NCI-H1105 treated with DMSO at 0.1 percent for 48 hours (cell line): ENCODE results near the gene SUFU.
"Not testable (repeated sequence)": the region's sequence is repeated elsewhere in the genome, so short reads cannot be mapped to it uniquely, and the experiment has no call there.

Experiments used
- DNase-seq: peaks from one replicate; lab custom pipeline; 2025; lab: John Stamatoyannopoulos, UW

The SUFU gene

GRCh38 chr10:102652170-102652916, 148.6 kb downstream of the SUFU start:
- DNase-seq: no peak

GRCh38 chr10:102653060-102653459, 149.3 kb downstream of the SUFU start:
- no peak for DNase-seq

GRCh38 chr10:102654566-102654965, 150.8 kb downstream of the SUFU start:
- DNase-seq: no peak

GRCh38 chr10:102654969-102655368, 151.2 kb downstream of the SUFU start:
- no peak for DNase-seq

- no peak for DNase-seq
Measured at GRCh38 chr10:102656026-102656425, 152.3 kb downstream of the SUFU start.

GRCh38 chr10:102656791-102657371, 153.1 kb downstream of the SUFU start:
- DNase-seq: no peak

- DNase-seq: no peak
Measured at GRCh38 chr10:102657451-102657850, 153.7 kb downstream of the SUFU start.

GRCh38 chr10:102657984-102658724, 154.4 kb downstream of the SUFU start:
- DNase-seq: no peak

- no peak for DNase-seq
Measured at GRCh38 chr10:102658802-102659201, 155.0 kb downstream of the SUFU start.

GRCh38 chr10:102660888-102661657, 157.3 kb downstream of the SUFU start:
- peak; percentile 11 for DNase-seq

GRCh38 chr10:102661658-102662028, 157.9 kb downstream of the SUFU start:
- no peak for DNase-seq

GRCh38 chr10:102665904-102666509, 162.2 kb downstream of the SUFU start:
- DNase-seq: no peak

GRCh38 chr10:102667411-102667810, 163.6 kb downstream of the SUFU start:
- not testable (repeated sequence) for DNase-seq

- DNase-seq: no peak
Measured at GRCh38 chr10:102668326-102669107, 164.7 kb downstream of the SUFU start.

GRCh38 chr10:102669206-102670064, 165.7 kb downstream of the SUFU start:
- DNase-seq: no peak

- DNase-seq: no peak
Measured at GRCh38 chr10:102670065-102670670, 166.4 kb downstream of the SUFU start.

GRCh38 chr10:102670871-102671434, 167.2 kb downstream of the SUFU start:
- no peak for DNase-seq

- DNase-seq: no peak
Measured at GRCh38 chr10:102673236-102673818, 169.6 kb downstream of the SUFU start.
